Activated T-cell treated with anti-CD3 and anti-CD28 coated beads, Interleukin-2, amount 50 U/mL, for 48 hours (primary cell): ENCODE results near the gene GAS7.
"Not testable (repeated sequence)": the region's sequence is repeated elsewhere in the genome, so short reads cannot be mapped to it uniquely, and the experiment has no call there.

ENCODE experiments used
- DNase-seq, 2 experiments: peaks; one replicate each; pipeline ENCODE4 v3.0.0-alpha.2; 2020

The GAS7 gene

DNA sequence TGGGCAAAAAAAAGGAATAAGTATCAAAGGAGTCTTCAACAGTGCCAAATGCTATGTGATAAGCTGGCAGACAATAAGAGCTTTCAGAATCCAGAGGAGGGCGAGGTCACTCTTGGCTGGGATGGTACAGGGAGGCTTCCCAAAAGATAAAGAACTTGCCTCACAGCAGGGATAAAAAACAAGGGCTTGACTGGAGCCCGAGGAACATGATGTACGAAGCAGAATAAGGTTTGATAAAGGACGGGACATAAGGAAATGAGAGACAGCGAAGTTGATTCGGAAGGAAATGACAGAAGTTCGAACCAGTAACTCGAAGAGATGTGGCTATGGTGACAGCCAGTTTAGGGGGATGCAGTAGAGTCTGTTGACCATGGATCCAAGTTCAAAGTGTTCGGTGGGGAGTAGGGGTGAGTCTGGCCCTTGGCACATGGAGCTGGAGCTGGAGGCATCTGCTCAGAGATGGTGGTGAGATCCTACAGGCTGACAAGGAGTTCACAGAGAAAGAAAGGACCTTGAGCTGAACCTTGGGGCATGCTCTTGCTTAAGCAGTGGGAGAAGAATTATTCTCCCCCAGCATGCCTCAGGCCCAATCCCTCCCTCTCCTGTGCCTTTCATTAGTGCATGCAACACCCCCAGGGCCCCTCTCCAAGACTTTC, 155.7 kb downstream of the GAS7 start:
- DNase-seq, result no peak

DNA sequence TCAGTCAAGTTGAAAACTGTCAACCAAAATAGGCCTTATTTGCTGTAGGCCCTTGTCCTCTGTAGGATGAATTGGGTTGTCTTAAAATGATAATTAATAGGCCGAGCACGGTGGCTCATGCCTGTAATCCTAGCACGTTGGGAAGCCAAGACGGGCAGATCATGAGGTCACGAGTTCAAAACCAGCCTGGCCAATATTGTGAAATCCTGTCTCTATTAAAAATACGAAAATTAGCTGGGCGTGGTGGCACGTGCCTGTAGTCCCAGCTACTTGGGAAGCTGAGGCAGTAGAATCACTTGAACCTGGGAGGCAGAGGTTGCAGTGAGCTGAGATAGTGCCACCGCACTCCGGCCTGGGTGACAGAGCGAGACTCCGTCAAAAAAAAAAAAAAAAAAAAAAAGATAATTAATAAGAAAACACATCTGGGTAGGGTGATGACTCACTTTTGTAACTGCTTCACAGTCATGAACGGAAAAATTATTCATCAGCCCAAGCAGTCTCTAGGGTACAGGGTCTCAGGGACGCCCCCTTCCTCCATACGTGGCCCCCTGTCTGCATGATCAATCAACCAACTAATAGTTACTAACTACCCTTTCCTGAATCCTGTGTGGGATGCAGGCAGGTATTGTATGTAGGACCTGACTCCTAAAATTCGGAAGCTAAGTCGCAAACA, 156.4 kb downstream of the GAS7 start:
- DNase-seq, result no peak

DNA sequence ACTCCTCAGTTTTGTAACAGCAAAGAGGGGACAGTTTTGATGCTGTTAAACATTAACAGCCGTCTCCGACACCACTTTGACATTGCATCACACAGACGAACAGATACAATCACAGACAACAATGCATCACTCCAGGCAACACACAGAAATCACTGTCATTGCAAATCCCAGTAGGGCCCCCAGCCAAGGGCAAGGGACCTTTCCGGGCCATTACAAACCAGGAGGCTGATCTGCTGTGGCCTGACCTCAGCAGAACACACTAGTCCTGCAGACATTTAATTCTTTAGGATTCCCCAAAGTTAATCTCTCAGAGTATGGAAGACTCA, 157.2 kb downstream of the GAS7 start:
- DNase-seq, result no peak

DNA sequence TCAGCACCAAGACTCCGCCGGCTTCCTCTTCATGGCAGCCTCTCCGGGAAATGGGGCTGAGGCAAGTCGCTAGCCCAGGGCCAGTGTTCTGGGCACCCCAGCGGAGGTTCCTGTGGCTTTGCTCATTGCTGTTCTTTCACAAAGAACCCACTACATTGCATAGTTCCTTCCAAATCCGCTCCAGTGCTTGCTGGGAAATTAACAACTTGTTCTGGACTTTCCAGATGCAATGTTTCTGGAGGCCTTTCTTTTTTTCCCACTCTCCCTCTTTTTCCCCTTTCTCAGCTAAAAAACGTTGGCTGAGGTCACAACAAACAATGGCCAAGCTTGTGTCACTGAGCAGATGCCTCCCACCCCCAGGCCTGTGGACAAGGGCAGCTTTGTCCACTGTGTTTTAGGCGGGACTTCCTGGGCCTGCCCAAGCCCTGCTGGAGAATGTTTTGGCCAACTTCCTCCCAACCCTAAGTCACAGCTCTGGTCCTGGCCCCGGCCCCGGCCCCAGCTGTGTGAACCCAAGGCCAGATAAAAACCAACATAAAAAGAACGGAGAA, 161.8 kb downstream of the GAS7 start:
- DNase-seq, result no peak

DNA sequence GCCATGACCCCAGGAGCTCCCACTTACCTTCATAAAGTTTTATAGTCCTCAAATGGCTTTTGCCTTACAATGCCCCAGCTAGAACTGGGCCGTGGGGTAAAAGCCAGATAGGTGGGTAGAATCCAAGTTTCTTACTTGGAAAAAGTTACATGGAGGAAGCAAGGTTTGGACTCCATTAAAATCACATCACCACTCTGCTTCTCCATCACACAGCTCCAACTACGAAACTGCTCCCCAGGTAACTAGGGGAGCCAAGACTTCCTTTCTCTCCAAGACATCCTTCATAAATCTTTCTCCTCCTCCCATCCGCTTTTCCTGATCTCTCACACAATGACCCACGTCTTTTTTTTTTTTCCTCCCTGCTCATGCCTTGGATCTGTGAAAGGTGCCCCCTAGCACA, 162.5 kb downstream of the GAS7 start:
- DNase-seq, result no peak

DNA sequence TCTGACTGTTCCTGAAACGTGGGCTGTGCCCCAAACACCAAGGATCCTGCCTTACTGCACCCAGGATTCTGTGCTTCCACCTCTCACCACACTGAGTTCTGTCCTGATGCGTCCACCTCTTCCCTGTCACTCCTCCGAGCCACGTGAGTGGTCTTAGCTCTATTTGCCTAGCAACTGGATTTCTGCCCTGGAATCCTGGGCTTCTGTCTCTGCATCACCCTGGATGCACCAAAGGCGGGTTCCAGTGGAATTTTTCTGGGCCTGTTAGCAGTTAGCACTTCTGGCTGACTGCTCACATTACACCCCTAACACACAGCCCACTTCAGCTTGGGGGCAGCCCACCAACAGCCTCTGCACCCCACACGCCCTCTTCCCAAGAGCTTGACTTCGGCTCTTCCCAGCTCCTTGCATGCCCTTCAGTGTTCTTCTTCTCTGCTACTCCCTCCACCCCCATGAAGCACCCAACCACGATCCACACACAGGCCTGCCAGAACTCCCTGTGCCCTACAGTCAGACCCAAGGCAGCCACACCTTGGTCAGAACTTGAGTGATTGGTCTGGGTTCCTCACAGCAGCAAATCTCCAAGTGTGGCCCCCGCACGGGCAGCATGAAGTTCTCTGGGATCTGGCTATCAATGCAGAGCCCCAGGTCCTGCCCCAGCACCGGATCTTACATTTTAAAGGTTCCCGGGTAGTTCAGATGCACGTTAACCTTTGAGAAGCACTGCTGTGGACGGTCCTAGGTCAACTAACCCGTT, 163.5 kb downstream of the GAS7 start:
- DNase-seq, result no peak

DNA sequence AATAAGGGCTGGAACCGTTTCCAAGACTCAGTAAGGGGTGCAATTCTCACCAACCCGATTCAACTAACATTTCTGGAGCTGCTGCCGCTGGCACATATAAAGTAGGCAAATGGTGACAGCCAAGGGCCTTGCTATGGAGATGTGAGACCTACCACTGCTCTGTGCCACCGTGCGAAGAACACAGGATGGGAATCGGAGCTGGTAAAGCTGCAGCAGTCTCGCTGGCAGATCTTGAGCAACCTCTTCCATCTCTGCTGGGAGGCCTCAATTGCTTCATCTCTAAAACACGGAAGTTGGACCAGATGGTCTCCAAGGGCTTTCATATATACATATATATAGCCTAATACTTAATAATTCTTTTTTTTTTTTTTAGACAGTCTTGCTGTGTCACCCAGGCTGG, 164.4 kb downstream of the GAS7 start:
- no peak for DNase-seq

DNA sequence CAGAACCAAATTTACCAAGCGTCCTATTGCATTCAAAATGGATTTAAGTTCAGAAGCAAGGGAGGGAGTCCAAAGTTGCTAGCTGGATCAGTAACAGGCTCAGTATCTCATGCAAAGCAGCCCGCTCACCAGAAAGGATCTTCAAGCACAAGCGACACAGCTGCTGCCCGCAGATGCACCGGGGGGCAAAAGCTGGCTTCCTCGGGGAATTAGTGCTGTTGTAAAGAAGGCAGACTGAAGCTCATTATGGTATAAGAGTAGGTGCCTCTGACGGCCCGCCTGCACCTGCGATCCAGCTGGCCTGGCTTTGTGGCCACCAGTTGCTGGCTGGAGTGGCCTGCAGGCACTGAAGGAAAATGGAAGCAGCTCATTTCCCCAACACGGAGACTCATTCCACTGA, 165.0 kb downstream of the GAS7 start:
- DNase-seq, result no peak

DNA sequence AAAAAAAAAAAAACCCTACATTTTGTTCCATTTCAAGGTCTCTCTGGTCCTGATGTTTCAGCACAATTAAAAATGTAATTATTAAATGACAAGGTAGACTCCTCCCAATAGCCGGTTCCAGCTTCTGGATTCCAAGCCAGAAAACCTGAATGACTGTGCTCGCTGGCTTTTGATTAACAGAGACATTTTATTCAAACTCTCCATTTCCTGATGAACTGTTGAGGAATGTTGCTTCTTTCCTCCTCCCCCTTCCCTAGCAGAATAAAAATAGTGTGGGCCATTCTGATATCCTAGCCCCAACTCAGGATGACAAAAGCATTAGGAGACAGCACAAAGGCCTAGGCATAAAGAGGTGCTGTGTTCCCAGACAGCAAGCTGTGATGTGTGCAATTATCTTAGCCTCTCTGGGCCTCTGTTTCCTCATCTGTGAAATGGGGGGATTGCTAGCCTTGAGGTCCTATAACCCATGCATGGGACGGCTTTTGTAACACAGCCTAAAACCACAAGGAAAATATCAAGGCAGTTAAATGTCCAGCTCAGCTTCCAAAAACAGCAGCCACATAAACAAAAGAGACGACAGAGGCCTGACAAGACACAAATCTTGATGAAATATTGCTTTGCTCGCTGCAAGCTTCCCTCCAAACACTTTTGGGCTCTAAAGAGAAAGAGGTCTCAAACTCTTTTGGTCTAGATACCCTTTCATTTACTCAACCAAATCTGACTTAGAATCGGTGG, 166.1 kb downstream of the GAS7 start:
- no peak for DNase-seq

DNA sequence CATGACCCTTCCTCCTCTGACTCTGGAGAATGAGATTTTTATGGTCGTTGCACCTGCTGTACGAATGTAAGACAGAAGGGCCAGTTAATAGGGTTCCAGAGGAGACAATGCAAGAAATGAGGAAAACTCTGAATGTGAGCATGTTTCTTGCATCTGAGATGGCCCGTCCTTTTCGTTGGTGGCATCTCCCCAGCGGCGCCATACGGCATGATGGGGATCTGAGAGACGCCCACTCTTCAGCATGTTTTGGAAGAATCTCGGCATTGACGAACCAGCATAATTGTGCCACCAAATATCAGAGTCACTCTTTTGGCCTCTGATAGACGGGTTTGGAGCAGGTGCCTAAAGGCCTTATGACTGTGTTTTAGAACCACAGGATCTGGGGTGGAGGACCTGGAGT, 166.8 kb downstream of the GAS7 start:
- no peak for DNase-seq

DNA sequence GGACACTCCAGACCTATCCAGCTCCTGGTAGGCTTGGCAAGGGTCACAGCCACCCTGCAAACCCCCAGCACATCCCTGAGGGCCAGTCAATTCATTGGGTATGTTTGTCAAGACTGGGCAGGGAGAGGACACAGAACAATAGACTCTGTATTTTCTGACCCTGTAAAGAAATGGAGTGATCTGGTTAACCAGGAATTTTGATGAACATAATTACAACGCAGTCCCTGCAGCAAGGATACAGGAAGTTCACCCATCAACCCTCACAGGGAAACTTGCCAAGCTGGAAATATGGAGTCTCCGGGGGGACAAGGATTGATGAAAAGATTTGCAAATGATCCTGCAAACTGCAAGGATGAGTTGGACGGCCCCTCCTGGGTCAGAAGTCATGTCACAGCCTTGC, 167.3 kb downstream of the GAS7 start:
- no peak for DNase-seq

DNA sequence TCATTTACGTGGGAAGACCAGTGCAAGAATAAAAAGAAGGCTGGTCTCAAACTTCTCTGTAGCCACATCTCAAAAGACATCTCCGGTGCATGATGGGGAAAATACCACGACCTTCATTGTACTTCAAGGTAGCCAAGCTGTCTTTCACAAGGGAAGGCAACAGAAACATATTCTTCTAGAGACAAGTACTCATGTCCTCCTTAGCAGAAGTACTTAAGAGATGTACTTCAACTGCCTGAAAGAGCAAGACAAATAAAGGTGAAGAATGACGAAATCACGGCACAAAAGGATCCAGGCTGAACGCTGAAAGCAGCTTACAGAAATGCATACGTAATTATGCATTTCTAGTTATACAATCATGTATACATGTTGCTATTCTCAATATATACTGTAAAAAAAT, 169.3 kb downstream of the GAS7 start:
- DNase-seq, result no peak

DNA sequence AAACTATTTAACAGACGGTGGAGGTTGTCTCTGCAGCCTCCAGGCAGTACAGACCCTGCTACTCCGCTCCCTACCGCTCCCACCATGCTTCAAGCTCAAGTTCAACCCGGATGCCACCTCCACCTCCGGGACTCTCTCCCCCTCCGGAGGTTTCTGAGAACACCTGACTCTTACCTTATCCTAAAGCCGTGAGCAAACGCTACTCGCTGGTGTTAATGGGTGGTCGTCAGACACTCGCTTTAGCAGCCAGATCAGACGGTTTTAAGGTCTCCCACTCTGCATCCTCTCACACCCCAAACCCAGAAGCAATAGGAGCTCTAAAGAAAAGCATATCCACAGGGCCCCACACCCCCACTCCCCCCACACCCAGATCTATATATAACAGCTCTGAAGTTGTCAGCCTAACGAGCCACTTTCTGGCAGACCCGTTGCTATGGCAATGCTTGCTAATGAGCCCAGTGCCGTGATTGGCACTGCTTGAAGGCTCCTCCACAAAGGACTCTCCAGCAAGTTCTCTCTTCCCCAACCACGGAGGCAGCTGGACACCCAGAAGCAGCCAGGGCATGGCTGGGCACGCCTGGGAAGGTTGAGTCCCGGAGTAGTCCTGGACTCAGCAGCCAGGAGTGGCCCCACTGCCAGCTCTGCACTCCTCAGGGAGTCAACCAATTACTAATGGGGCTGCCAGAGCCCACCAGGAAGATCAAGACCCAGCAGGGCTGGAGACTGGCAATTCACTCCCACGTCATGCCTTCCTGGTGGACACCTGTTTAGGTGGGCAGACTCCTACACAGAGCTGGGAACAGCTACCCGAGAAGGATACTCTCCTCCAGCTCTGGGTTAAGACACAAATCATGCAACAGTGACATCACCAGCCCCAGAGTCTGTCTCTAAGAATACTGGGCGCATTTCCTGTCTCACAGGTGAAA, 172.2 kb downstream of the GAS7 start:
- DNase-seq, result no peak

DNA sequence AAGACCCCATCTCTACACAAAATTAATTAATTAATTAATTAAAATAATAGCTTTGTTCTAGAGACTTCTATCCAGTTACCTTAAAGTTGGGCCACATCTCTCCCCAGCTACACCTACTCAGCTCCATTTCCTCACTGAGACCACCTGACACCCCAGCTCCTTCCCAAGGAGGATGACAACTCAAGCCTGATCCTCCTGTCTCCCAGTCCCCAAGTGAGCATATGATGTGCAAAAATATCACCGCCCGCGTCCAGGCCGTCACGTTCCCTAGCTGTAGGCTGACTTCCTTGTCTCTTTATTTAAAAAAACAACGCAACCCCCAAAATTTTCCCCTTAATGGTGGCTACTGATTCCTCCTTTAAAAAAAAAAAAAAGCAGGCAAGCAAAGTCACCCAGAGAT, 173.2 kb downstream of the GAS7 start:
- DNase-seq, result no peak

DNA sequence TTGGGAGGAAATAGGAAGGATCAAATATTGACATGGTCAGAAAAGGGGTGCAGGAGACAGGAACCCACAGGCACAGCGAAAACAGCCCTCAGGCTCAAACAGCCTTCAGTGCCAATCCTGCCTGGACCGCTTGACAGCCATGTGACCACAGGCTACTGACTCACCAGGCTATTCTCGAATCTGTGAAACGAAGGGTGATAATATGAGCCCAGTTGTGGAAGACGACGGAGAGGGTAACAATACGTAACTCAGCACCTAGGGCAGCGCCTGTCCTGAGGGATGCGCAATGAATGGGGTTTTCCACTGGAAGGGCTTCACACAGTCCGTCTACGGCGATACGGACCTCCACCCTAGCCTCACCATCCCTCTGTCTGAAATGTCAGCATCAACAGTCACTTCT, 176.0 kb downstream of the GAS7 start:
- DNase-seq, result no peak

DNA sequence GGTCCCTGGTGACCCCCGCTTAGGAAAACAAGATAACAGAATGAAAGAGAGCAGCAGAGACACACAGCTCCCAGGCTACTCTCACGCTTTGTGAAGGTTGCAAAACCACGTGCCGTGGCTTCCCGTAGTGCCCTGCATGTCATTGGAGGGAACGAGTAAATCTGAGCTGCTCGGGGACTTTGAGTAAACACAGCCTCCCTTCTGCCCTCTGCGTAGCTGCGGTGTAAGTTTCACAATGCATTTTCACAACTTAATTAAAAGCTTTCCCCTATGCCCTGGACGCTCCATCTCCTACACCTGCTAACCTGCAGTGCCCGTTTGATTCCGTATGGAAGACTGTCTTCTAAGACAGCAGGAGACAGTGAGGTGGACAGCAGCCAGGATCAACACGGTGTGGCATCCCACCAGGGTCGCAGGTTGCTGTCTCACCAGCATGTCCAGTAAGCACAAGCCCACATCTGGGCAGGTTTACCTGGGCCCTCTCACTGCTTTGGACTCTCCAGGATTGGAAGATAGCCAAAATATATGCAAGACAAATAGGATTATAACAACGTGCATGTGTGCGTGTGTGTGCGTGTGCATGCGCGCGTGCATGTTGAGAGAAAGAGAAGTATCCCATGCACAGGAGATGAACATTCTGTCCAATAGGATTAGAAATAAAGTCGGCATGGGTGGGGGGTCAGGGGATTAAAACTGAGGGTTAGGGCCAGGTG, 177.0 kb downstream of the GAS7 start:
- no peak for DNase-seq

DNA sequence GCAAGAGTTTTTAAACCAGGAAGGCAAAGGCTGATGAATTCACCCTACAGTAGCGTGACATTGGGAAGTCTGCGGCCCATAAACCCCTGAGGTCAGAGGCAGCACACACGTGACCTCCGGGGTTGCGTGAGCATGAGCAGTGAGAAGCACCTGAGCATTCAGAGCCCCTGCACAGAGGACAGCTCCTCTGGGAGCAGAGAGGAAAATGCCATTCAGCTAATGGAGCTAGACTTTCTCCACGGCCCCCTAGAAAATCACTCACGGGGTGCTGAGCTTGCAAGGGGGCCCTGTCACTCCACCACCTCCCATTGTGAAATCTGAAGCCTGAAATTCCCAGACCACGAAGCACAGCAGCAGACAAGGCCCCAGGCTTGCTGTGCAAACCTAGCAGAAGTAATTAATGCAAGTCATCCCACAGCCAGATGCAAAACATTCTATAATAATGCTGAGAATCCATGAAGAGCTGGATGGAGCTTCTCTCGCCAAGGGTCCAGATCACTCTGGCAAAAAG, 178.4 kb downstream of the GAS7 start:
- DNase-seq, result no peak

DNA sequence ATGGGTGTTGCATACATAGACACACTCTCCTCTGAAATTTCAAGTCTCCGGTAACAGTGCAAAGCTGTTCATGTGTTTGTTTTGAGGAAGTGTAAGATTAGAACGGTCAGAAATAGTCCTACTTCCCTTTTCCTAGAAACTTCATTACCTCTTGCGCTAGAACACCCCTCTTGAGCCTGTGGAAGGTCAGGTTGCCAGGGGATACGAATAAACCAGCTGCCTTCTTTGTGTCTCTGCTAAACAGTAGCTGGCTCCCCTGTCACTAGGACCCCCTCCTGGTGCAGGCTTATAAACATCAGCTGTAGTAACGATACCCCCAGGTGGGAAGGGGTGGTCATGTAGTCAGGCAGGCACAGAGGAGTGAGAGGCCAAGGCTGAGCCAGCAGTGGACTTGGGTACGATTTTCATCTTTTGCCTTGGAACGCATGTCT, 179.9 kb downstream of the GAS7 start:
- no peak for DNase-seq

DNA sequence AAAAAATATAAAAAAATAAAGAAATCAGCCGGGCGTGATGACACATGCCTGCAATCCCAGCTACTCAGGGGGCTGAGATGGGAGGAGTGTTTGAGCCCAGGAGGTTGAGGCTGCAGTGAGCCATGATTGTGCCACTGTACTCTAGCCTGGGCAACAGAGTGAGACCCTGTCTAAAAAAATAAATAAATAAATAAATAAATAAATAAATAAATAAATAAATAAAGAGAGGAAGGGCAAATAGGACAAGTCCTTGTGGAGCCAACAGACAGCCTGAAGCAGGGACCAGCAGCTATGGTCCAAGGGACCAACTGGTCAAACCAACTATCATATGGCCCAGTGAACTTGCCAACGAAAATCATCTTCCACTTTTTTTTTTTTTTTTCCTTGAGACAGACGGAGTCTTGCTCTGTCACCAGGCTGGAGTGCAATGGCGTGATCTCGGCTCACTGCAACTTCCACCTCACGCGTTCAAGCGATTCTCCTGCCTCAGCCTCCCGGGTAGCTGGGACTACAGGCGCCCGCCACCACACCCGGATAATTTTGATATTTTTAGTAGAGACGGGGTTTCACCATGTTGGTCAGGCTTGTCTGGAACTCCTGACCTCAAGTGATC, 181.3 kb downstream of the GAS7 start:
- DNase-seq, result not testable (repeated sequence)

DNA sequence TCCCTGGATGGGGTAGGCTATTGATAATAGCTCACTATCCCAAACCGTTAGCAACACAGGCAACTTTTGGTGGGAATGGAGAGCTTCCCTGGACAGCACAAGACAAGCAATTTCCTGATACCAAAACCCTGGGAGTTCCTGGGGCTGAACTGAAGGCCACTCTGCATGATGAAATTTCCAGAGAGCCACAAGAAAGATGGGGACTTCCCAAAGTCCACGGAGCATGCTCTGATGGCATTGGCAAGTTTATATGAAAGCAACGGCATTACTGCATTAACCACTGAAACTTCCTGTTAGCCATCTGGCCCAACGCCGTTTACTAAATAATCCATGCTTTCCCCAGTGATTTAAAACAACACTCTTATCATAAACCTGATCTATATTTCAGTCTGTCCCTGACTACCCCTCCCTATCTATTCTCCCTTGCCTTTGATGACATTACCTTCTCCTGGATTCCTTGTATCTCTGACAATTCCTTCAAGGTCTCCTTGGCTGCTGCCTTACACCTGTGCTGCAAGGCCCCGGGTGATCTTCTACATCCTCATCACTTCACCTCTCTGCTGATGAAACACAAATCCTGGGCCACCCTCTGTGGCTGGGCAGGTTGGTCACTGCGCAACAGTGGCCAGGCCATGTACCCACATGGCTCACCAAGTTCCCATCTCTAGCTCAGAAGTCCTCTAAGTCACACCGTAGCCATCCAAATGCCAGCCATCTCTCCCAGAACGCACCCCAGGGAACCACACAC, 184.9 kb downstream of the GAS7 start:
- DNase-seq, result no peak
